C4-2B (cell line): Measurements from ENCODE around the gene PCDHA9.
"Not testable (repeated sequence)": the region's sequence is repeated elsewhere in the genome, so short reads cannot be mapped to it uniquely, and the experiment has no call there.

Source experiments
- CTCF ChIP-seq: fragments of 450-650 bp; conservative IDR thresholded peaks from 2 replicates; pipeline ENCODE4 v1.5.1; 2017; ENCODE audit warnings: mild to moderate bottlenecking
- ZFX ChIP-seq: fragments of 450-650 bp; IDR thresholded peaks from 2 replicates; pipeline ENCODE4 v1.6.1; 2017

- not testable (repeated sequence) for TF ChIP-seq CTCF, ZFX
Observed at GRCh38 chr5:140808241-140808888, 39.8 kb upstream of the PCDHA9 start.
